HepG2 (cell line): ENCODE measurements around the gene PLEKHA6. TPM values are rescaled to one million over a fixed set of nuclear protein-coding genes. Genes with fewer than 3 reads are reported as not detected.
A peak's percentile ranks its signal among the peaks of the same experiment; 100 is the strongest.

Experiments used
- GPN1 ChIP-seq: sonication (generic); formaldehyde crosslinking; IDR thresholded peaks from 2 replicates; pipeline ENCODE4 v1.5.1; 2020; ENCODE audit warnings: missing genetic modification reagents, borderline replicate concordance
- GTF2F1 ChIP-seq: fragments of 150-350 bp; IDR thresholded peaks from 2 replicates; pipeline ENCODE4 v1.6.1; 2014; ENCODE audit warnings: low read length
- HDAC1 ChIP-seq: sonication (generic); formaldehyde crosslinking; IDR thresholded peaks from 2 replicates; pipeline ENCODE4 v1.5.1; 2020; ENCODE audit warnings: mild to moderate bottlenecking, missing genetic modification reagents
- HIVEP1 ChIP-seq: sonication (generic); formaldehyde crosslinking; IDR thresholded peaks from 2 replicates; pipeline ENCODE4 v1.4.0; 2020; ENCODE audit warnings: mild to moderate bottlenecking, missing genetic modification reagents
- SAFB2 ChIP-seq: sonication (generic); formaldehyde crosslinking; IDR thresholded peaks from 2 replicates; pipeline ENCODE4 v1.5.1; 2020; ENCODE audit warnings: missing genetic modification reagents, low read depth, mild to moderate bottlenecking, borderline replicate concordance
- SAP130 ChIP-seq: IDR thresholded peaks from 2 replicates; pipeline ENCODE4 v1.6.1; 2016; ENCODE audit warnings: low read depth
- WIZ ChIP-seq: sonication (generic); formaldehyde crosslinking; IDR thresholded peaks from 2 replicates; pipeline ENCODE4 v1.5.1; 2020; ENCODE audit warnings: mild to moderate bottlenecking, missing genetic modification reagents
- YEATS2 ChIP-seq: sonication (generic); formaldehyde crosslinking; IDR thresholded peaks from 2 replicates; pipeline ENCODE4 v1.4.0; 2020; ENCODE audit warnings: missing genetic modification reagents, borderline replicate concordance
- ZNF30 ChIP-seq: sonication (generic); formaldehyde crosslinking; IDR thresholded peaks from 2 replicates; pipeline ENCODE4 v1.5.0; 2020; ENCODE audit warnings: mild to moderate bottlenecking, missing genetic modification reagents
- ZNF354B ChIP-seq: sonication (generic); formaldehyde crosslinking; IDR thresholded peaks from 2 replicates; pipeline ENCODE4 v1.8.0; 2022; ENCODE audit warnings: mild to moderate bottlenecking, missing genetic modification reagents
- polyA plus RNA-seq, 8 experiments: library from polyadenylated mRNA; depleted of rRNA in 3 of 8; stranded (reverse) in 7 of 8; unstranded in 1 of 8; fragments of >200 nt; fragmentation: Illumina TruSeq in 4 of 8; extraction: Trizol in 4 of 8; gene quantifications; 2 replicates each; pipeline versions ENCODE4 v1.2.1 to v1.2.3, GENCODE V29; 2011 to 2016; ENCODE audit warnings: low read depth in 4 of 8, missing spikeins in 1 of 8, mixed read lengths in 1 of 8; ENCODE audit not compliant: insufficient read depth in 1 of 8
- total RNA-seq, 5 experiments: library from RNA; depleted of rRNA; stranded (reverse); fragments of >200 nt; fragmentation: Illumina TruSeq; extraction: Trizol; gene quantifications; 2 replicates each; pipeline ENCODE4 v1.2.3, GENCODE V29; 2016; ENCODE audit warnings: low read depth in 1 of 5
- TF ChIP-seq, protein P1 (sequence below): sonication (generic); formaldehyde crosslinking; IDR thresholded peaks from 2 replicates; pipeline ENCODE4 v1.4.0; 2020; ENCODE audit warnings: missing genetic modification reagents
- TF ChIP-seq, protein P2 (sequence below): sonication (generic); formaldehyde crosslinking; IDR thresholded peaks from 2 replicates; pipeline ENCODE4 v1.5.0; 2020; ENCODE audit warnings: mild to moderate bottlenecking, missing genetic modification reagents, borderline replicate concordance
- TF ChIP-seq, protein P3 (sequence below): sonication (generic); formaldehyde crosslinking; IDR thresholded peaks from 2 replicates; pipeline ENCODE4 v1.5.0; 2020; ENCODE audit warnings: missing genetic modification reagents
- TF ChIP-seq, protein P4 (sequence below): sonication (generic); formaldehyde crosslinking; IDR thresholded peaks from 2 replicates; pipeline ENCODE4 v1.4.0; 2020; ENCODE audit warnings: mild to moderate bottlenecking, missing genetic modification reagents

The PLEKHA6 gene
- total and polyA plus RNA-seq, 2 of the 13 experiments (the other 11 are each of a cell fraction or from before 2014, with no cell fraction given) = 5.3 to 11.4 TPM

DNA sequence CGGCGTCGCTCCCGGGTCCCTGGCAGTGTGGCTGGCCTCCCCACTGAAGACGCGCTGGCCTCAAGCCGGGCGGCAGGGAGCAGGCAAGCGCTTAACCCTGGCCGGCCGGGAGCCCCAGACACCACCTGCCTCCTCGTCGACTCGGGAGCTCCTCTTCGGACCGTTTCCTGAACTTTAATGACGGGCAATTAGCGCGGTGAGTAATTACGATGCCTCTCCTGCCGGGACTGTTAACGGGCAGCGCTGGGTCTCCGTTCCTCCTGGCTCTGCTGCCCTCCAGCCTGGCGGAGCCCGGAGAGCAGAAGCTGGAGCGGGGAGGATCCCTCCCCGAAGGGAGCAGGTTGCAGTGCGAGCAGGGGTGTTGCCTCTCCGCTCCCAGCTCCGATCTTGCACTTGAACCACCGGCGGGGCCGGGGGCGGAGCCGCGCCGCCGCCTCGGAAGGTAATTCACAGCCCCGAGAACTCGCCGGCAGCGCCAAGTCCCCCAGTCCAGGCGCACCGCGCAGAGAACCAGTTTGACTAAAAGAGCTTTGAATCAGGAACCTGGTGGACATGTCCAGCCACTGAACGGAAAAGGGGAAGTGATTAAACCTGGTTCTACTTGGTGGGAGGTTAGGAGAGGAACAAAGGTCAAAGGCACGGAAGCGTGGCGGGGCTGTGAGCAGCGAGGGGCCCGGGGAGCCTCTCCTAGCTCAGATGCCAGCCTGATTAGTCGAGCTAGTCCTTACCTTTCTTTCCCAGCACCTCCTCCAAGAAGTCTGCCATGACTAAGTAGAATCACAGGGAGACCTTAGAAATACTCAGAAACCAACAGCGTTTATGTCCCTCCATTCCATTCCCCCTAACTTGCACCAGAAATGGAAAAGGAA lies 18.3 kb upstream of the PLEKHA6 start (continued):
- TF ChIP-seq, protein P1, sequence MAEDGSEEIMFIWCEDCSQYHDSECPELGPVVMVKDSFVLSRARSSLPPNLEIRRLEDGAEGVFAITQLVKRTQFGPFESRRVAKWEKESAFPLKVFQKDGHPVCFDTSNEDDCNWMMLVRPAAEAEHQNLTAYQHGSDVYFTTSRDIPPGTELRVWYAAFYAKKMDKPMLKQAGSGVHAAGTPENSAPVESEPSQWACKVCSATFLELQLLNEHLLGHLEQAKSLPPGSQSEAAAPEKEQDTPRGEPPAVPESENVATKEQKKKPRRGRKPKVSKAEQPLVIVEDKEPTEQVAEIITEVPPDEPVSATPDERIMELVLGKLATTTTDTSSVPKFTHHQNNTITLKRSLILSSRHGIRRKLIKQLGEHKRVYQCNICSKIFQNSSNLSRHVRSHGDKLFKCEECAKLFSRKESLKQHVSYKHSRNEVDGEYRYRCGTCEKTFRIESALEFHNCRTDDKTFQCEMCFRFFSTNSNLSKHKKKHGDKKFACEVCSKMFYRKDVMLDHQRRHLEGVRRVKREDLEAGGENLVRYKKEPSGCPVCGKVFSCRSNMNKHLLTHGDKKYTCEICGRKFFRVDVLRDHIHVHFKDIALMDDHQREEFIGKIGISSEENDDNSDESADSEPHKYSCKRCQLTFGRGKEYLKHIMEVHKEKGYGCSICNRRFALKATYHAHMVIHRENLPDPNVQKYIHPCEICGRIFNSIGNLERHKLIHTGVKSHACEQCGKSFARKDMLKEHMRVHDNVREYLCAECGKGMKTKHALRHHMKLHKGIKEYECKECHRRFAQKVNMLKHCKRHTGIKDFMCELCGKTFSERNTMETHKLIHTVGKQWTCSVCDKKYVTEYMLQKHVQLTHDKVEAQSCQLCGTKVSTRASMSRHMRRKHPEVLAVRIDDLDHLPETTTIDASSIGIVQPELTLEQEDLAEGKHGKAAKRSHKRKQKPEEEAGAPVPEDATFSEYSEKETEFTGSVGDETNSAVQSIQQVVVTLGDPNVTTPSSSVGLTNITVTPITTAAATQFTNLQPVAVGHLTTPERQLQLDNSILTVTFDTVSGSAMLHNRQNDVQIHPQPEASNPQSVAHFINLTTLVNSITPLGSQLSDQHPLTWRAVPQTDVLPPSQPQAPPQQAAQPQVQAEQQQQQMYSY = no peak
- TF ChIP-seq HDAC1 (peak; percentile 7; the same call in 1 of the 2 replicates), GPN1 (CRISPR knock-in tag) (0 out of 2 replicates have a peak, but pooled peaks have one; percentile 38), ZNF30 (CRISPR knock-in tag) (0 out of 2 replicates have a peak, but pooled peaks have one; percentile 34), YEATS2 (CRISPR knock-in tag) (0 out of 2 replicates have a peak, but pooled peaks have one; percentile 18), SAP130 (CRISPR knock-in tag) (peak; percentile 64), GTF2F1 (no peak), SAFB2 (CRISPR knock-in tag) (no peak), WIZ (CRISPR knock-in tag) (no peak), ZNF354B (CRISPR knock-in tag) (no peak), HIVEP1 (CRISPR knock-in tag) (no peak; the same call in 1 of the 2 replicates)
- TF ChIP-seq, protein P2, sequence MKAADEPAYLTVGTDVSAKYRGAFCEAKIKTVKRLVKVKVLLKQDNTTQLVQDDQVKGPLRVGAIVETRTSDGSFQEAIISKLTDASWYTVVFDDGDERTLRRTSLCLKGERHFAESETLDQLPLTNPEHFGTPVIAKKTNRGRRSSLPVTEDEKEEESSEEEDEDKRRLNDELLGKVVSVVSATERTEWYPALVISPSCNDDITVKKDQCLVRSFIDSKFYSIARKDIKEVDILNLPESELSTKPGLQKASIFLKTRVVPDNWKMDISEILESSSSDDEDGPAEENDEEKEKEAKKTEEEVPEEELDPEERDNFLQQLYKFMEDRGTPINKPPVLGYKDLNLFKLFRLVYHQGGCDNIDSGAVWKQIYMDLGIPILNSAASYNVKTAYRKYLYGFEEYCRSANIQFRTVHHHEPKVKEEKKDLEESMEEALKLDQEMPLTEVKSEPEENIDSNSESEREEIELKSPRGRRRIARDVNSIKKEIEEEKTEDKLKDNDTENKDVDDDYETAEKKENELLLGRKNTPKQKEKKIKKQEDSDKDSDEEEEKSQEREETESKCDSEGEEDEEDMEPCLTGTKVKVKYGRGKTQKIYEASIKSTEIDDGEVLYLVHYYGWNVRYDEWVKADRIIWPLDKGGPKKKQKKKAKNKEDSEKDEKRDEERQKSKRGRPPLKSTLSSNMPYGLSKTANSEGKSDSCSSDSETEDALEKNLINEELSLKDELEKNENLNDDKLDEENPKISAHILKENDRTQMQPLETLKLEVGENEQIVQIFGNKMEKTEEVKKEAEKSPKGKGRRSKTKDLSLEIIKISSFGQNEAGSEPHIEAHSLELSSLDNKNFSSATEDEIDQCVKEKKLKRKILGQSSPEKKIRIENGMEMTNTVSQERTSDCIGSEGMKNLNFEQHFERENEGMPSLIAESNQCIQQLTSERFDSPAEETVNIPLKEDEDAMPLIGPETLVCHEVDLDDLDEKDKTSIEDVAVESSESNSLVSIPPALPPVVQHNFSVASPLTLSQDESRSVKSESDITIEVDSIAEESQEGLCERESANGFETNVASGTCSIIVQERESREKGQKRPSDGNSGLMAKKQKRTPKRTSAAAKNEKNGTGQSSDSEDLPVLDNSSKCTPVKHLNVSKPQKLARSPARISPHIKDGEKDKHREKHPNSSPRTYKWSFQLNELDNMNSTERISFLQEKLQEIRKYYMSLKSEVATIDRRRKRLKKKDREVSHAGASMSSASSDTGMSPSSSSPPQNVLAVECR (CRISPR knock-in tag) = peak; percentile 46
- TF ChIP-seq, protein P3, sequence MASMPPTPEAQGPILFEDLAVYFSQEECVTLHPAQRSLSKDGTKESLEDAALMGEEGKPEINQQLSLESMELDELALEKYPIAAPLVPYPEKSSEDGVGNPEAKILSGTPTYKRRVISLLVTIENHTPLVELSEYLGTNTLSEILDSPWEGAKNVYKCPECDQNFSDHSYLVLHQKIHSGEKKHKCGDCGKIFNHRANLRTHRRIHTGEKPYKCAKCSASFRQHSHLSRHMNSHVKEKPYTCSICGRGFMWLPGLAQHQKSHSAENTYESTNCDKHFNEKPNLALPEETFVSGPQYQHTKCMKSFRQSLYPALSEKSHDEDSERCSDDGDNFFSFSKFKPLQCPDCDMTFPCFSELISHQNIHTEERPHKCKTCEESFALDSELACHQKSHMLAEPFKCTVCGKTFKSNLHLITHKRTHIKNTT (CRISPR knock-in tag) = no peak
- TF ChIP-seq, protein P4, sequence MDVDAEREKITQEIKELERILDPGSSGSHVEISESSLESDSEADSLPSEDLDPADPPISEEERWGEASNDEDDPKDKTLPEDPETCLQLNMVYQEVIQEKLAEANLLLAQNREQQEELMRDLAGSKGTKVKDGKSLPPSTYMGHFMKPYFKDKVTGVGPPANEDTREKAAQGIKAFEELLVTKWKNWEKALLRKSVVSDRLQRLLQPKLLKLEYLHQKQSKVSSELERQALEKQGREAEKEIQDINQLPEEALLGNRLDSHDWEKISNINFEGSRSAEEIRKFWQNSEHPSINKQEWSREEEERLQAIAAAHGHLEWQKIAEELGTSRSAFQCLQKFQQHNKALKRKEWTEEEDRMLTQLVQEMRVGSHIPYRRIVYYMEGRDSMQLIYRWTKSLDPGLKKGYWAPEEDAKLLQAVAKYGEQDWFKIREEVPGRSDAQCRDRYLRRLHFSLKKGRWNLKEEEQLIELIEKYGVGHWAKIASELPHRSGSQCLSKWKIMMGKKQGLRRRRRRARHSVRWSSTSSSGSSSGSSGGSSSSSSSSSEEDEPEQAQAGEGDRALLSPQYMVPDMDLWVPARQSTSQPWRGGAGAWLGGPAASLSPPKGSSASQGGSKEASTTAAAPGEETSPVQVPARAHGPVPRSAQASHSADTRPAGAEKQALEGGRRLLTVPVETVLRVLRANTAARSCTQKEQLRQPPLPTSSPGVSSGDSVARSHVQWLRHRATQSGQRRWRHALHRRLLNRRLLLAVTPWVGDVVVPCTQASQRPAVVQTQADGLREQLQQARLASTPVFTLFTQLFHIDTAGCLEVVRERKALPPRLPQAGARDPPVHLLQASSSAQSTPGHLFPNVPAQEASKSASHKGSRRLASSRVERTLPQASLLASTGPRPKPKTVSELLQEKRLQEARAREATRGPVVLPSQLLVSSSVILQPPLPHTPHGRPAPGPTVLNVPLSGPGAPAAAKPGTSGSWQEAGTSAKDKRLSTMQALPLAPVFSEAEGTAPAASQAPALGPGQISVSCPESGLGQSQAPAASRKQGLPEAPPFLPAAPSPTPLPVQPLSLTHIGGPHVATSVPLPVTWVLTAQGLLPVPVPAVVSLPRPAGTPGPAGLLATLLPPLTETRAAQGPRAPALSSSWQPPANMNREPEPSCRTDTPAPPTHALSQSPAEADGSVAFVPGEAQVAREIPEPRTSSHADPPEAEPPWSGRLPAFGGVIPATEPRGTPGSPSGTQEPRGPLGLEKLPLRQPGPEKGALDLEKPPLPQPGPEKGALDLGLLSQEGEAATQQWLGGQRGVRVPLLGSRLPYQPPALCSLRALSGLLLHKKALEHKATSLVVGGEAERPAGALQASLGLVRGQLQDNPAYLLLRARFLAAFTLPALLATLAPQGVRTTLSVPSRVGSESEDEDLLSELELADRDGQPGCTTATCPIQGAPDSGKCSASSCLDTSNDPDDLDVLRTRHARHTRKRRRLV (CRISPR knock-in tag) = 0 out of 2 replicates have a peak, but pooled peaks have one; percentile 16
